SK-N-SH treated with all-trans-retinoic acid at 6 μM for 48 hours (cell line): Measurements from ENCODE around the gene PHPT1.
"Not testable (repeated sequence)": the region's sequence is repeated elsewhere in the genome, so short reads cannot be mapped to it uniquely, and the experiment has no call there.

Experiments
- ATAC-seq: fragments of 200-7000 bp; cut with Tn5 transposase; 3 replicates; pipeline ENCODE4 v1.9.1; 2020; ENCODE audit warnings: mild to moderate bottlenecking, moderate library complexity
- ARNTL ChIP-seq: fragments of 450-650 bp; formaldehyde crosslinking; IDR thresholded peaks from 2 replicates; pipeline ENCODE4 v1.5.0; 2020; ENCODE audit warnings: low read depth, mild to moderate bottlenecking, moderate library complexity, borderline replicate concordance
- BACH2 ChIP-seq: fragments of 250-450 bp; sonication (Bioruptor Pico); IDR thresholded peaks from 2 replicates; pipeline ENCODE4 v1.9.0; 2021; ENCODE audit warnings: mild to moderate bottlenecking, borderline replicate concordance
- CSDC2 ChIP-seq: fragments of 250-450 bp; sonication (Bioruptor Pico); IDR thresholded peaks from 2 replicates; pipeline ENCODE4 v1.5.0; 2020; ENCODE audit warnings: mild to moderate bottlenecking, moderate library complexity
- ESRRG ChIP-seq: fragments of 250-450 bp; sonication (Bioruptor Pico); IDR thresholded peaks from 2 replicates; pipeline ENCODE4 v1.6.1; 2021; ENCODE audit warnings: mild to moderate bottlenecking
- ISL1 ChIP-seq: fragments of 250-450 bp; sonication (Bioruptor Pico); IDR thresholded peaks from 2 replicates; pipeline ENCODE4 v2.1.2; 2022; ENCODE audit warnings: mild to moderate bottlenecking, moderate library complexity
- OSR1 ChIP-seq: fragments of 250-450 bp; sonication (Bioruptor Pico); IDR thresholded peaks from 2 replicates; pipeline ENCODE4 v1.8.0; 2022; ENCODE audit warnings: moderate library complexity, mild to moderate bottlenecking, inconsistent platforms
- RARB ChIP-seq: fragments of 250-450 bp; sonication (Bioruptor Pico); IDR thresholded peaks from 2 replicates; pipeline ENCODE4 v1.8.0; 2021; ENCODE audit warnings: mild to moderate bottlenecking, moderate library complexity
- SNAI2 ChIP-seq: fragments of 250-450 bp; sonication (Bioruptor Pico); IDR thresholded peaks from 2 replicates; pipeline ENCODE4 v1.5.0; 2020; ENCODE audit warnings: mild to moderate bottlenecking, moderate library complexity
- TCF4 ChIP-seq: fragments of 250-450 bp; sonication (Bioruptor Pico); IDR thresholded peaks from 2 replicates; pipeline ENCODE4 v1.8.0; 2021; ENCODE audit warnings: mild to moderate bottlenecking, moderate library complexity, borderline replicate concordance
- TOX ChIP-seq: fragments of 250-450 bp; sonication (Bioruptor Pico); IDR thresholded peaks from 2 replicates; pipeline ENCODE4 v1.8.0; 2021; ENCODE audit warnings: mild to moderate bottlenecking, moderate library complexity, borderline replicate concordance
- ZNF565 ChIP-seq: fragments of 450-650 bp; formaldehyde crosslinking; conservative IDR thresholded peaks from 2 replicates; pipeline ENCODE4 v1.5.0; 2020; ENCODE audit warnings: low read depth, mild to moderate bottlenecking, moderate library complexity
- ZNF70 ChIP-seq: fragments of 450-650 bp; formaldehyde crosslinking; IDR thresholded peaks from 2 replicates; pipeline ENCODE4 v1.5.0; 2020; ENCODE audit warnings: mild to moderate bottlenecking, moderate library complexity
- ZNF8 ChIP-seq: fragments of 450-650 bp; formaldehyde crosslinking; IDR thresholded peaks from 2 replicates; pipeline ENCODE4 v1.5.0; 2020; ENCODE audit warnings: mild to moderate bottlenecking, moderate library complexity
- TF ChIP-seq, protein P1 (sequence below): fragments of 250-450 bp; sonication (Bioruptor Pico); IDR thresholded peaks from 2 replicates; pipeline ENCODE4 v1.5.0; 2020; ENCODE audit warnings: mild to moderate bottlenecking, moderate library complexity
- TF ChIP-seq, protein P2 (sequence below): fragments of 250-450 bp; sonication (Bioruptor Pico); IDR thresholded peaks from 2 replicates; pipeline ENCODE4 v1.5.1; 2020; ENCODE audit warnings: low read depth, mild to moderate bottlenecking, moderate library complexity
- TF ChIP-seq, protein P3 (sequence below): fragments of 250-450 bp; sonication (Bioruptor Pico); IDR thresholded peaks from 2 replicates; pipeline ENCODE4 v1.8.0; 2020; ENCODE audit warnings: mild to moderate bottlenecking, moderate library complexity, borderline replicate concordance
- TF ChIP-seq, protein P4 (sequence below): fragments of 250-450 bp; sonication (Bioruptor Pico); IDR thresholded peaks from 2 replicates; pipeline ENCODE4 v1.8.0; 2021; ENCODE audit warnings: low read depth, mild to moderate bottlenecking, moderate library complexity, borderline replicate concordance
- TF ChIP-seq, protein P5 (sequence below): fragments of 250-450 bp; sonication (Bioruptor Pico); IDR thresholded peaks from 2 replicates; pipeline ENCODE4 v1.5.1; 2021; ENCODE audit warnings: mild to moderate bottlenecking, moderate library complexity

PHPT1 gene

DNA sequence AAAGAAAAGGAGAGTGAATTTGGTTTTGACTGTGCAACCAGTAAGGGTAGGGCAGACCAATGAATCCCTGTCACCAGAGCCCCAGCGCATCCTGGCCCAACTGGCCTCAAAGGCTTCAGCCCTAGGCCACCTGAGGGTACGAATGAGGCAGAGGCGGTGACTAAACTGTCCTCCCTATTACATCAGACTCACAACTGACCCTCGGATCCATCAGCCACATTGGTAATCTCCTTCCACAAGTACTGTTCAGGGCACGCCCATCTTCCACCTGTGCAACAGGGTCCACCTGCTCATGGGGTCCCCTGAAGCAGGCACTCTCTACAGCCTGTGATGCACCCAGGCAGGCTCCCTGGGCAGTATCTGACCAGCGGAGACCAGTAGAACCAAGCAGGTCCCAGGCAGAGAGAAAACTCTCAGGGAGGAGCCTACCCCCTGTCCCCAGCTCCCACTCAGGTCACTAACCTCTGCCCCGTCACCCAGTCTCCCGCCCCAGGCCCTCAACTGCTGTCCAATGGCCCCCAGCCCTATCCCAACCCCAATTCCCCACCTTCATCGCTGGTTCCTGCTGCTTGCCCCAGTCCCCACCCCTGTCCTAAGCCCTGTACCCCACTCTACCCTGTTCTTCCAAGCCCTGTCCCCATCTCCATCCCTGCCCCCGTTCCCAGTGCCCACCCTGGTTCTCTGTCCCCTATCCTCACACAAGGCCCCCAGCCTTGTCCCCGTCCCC lies 16.0 kb downstream of the PHPT1 start (continued):
- TF ChIP-seq, protein P1, sequence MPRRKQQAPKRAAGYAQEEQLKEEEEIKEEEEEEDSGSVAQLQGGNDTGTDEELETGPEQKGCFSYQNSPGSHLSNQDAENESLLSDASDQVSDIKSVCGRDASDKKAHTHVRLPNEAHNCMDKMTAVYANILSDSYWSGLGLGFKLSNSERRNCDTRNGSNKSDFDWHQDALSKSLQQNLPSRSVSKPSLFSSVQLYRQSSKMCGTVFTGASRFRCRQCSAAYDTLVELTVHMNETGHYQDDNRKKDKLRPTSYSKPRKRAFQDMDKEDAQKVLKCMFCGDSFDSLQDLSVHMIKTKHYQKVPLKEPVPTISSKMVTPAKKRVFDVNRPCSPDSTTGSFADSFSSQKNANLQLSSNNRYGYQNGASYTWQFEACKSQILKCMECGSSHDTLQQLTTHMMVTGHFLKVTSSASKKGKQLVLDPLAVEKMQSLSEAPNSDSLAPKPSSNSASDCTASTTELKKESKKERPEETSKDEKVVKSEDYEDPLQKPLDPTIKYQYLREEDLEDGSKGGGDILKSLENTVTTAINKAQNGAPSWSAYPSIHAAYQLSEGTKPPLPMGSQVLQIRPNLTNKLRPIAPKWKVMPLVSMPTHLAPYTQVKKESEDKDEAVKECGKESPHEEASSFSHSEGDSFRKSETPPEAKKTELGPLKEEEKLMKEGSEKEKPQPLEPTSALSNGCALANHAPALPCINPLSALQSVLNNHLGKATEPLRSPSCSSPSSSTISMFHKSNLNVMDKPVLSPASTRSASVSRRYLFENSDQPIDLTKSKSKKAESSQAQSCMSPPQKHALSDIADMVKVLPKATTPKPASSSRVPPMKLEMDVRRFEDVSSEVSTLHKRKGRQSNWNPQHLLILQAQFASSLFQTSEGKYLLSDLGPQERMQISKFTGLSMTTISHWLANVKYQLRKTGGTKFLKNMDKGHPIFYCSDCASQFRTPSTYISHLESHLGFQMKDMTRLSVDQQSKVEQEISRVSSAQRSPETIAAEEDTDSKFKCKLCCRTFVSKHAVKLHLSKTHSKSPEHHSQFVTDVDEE, result no peak

DNA sequence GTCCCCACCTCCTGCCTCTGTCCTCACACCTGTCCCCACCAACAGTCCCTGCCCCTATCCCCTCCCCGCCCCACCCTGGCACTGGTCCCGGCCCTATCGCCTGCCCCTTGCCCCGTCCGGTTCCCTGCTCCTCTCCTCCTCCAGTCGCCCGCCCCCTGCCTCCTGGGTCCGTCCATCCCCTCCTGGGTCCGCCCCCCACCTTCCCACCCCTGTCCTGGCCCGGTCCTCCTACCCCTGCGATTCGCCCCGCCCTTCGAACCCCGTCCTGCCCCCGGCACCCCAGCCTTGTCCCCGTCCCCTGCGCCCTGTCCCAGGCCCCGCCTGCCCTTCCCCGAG lies 16.5 kb downstream of the PHPT1 start:
- TF ChIP-seq ARNTL (CRISPR knock-in tag) (no peak), CSDC2 (no peak), ZNF8 (CRISPR knock-in tag) (no peak), RARB (no peak), ESRRG (CRISPR knock-in tag) (no peak), ISL1 (CRISPR knock-in tag) (no peak), OSR1 (CRISPR knock-in tag) (no peak), SNAI2 (CRISPR knock-in tag) (no peak), ZNF565 (no peak), TOX (CRISPR knock-in tag) (no peak), ZNF70 (CRISPR knock-in tag) (no peak), BACH2 (no peak)
- TF ChIP-seq, protein P1, result no peak
- TF ChIP-seq, protein P2, sequence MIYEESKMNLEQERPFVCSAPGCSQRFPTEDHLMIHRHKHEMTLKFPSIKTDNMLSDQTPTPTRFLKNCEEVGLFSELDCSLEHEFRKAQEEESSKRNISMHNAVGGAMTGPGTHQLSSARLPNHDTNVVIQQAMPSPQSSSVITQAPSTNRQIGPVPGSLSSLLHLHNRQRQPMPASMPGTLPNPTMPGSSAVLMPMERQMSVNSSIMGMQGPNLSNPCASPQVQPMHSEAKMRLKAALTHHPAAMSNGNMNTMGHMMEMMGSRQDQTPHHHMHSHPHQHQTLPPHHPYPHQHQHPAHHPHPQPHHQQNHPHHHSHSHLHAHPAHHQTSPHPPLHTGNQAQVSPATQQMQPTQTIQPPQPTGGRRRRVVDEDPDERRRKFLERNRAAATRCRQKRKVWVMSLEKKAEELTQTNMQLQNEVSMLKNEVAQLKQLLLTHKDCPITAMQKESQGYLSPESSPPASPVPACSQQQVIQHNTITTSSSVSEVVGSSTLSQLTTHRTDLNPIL (CRISPR knock-in tag), result no peak
- TF ChIP-seq, protein P3, sequence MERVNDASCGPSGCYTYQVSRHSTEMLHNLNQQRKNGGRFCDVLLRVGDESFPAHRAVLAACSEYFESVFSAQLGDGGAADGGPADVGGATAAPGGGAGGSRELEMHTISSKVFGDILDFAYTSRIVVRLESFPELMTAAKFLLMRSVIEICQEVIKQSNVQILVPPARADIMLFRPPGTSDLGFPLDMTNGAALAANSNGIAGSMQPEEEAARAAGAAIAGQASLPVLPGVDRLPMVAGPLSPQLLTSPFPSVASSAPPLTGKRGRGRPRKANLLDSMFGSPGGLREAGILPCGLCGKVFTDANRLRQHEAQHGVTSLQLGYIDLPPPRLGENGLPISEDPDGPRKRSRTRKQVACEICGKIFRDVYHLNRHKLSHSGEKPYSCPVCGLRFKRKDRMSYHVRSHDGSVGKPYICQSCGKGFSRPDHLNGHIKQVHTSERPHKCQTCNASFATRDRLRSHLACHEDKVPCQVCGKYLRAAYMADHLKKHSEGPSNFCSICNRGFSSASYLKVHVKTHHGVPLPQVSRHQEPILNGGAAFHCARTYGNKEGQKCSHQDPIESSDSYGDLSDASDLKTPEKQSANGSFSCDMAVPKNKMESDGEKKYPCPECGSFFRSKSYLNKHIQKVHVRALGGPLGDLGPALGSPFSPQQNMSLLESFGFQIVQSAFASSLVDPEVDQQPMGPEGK (CRISPR knock-in tag), result no peak
- TF ChIP-seq, protein P4, sequence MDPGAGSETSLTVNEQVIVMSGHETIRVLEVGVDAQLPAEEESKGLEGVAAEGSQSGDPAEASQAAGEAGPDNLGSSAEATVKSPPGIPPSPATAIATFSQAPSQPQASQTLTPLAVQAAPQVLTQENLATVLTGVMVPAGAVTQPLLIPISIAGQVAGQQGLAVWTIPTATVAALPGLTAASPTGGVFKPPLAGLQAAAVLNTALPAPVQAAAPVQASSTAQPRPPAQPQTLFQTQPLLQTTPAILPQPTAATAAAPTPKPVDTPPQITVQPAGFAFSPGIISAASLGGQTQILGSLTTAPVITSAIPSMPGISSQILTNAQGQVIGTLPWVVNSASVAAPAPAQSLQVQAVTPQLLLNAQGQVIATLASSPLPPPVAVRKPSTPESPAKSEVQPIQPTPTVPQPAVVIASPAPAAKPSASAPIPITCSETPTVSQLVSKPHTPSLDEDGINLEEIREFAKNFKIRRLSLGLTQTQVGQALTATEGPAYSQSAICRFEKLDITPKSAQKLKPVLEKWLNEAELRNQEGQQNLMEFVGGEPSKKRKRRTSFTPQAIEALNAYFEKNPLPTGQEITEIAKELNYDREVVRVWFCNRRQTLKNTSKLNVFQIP (CRISPR knock-in tag), result no peak
- ATAC-seq, result no peak; the same call in 2 of the 3 replicates

DNA sequence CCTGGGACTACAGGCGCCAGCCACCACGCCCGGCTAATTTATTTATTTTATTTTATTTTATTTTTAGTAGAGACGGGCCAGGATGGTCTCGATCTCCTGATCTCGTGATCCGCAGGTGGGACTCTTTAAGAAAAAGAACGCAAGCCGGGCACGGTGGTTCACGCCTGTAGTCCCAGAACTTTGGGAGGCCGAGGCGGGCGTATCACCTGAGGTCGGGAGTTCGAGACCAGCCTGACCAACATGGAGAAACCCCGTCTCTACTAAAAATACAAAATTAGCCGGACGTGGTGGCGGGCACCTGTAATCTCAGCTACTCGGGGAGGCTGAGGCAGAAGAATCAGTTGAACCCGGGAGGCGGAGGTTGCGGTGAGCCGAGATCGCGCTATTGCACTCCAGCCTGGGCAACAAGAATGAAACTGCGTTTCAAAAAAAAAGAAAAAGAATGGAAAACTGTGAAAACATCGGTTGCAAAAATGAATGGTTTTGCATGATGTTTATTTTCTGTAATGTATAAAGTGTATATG lies 17.8 kb downstream of the PHPT1 start:
- not testable (repeated sequence) for ATAC-seq

DNA sequence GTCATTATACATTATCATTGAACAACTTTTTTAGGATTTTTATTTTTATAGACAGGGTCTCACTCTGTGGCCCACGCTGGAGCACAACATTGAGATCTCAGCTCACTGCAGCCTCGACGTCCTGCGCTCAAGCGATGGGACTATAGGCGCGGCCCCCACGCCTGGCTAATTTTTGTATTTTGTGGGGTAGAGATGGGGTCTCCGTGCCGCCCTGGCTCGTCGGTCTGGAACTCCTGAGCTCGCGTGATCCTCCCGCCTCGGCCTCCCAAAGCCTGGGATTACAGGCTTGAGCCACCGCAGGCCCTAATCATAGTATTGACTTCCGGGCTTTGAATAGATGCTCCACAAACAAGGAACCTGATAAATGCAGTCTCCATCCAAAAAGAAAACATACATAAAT lies 18.3 kb downstream of the PHPT1 start:
- TF ChIP-seq, protein P4 (CRISPR knock-in tag), result no peak
- TF ChIP-seq CSDC2, result no peak
- TF ChIP-seq, protein P5, sequence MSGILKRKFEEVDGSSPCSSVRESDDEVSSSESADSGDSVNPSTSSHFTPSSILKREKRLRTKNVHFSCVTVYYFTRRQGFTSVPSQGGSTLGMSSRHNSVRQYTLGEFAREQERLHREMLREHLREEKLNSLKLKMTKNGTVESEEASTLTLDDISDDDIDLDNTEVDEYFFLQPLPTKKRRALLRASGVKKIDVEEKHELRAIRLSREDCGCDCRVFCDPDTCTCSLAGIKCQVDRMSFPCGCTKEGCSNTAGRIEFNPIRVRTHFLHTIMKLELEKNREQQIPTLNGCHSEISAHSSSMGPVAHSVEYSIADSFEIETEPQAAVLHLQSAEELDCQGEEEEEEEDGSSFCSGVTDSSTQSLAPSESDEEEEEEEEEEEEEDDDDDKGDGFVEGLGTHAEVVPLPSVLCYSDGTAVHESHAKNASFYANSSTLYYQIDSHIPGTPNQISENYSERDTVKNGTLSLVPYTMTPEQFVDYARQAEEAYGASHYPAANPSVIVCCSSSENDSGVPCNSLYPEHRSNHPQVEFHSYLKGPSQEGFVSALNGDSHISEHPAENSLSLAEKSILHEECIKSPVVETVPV (CRISPR knock-in tag), result no peak
- TF ChIP-seq ZNF70 (CRISPR knock-in tag), result no peak
- TF ChIP-seq TOX (CRISPR knock-in tag), result no peak
- no peak for TF ChIP-seq TCF4 (CRISPR knock-in tag)
- no peak for TF ChIP-seq ESRRG (CRISPR knock-in tag)
- no peak for ATAC-seq
